T-helper 2 cell treated with Interferon-gamma antibody and Interleukin-4, amounts not matched to agents 5 μg/mL and 100 μg/mL, for 36 hours (primary cell): ENCODE measurements around the gene ERVH48-1.
"Not testable (repeated sequence)": the region's sequence is repeated elsewhere in the genome, so short reads cannot be mapped to it uniquely, and the experiment has no call there.

Experiments used
- DNase-seq: peaks from one replicate; pipeline ENCODE4 v3.0.0; 2021; ENCODE audit warnings: low spot score
- H3K27ac Mint-ChIP-seq: one replicate; pipeline ENCODE4 v1.8.0; 2021; ENCODE audit warnings: mild to moderate bottlenecking, mixed read lengths
- H3K27me3 Mint-ChIP-seq: one replicate; pipeline ENCODE4 v1.8.0; 2021; ENCODE audit warnings: low read depth, mixed read lengths
- H3K36me3 Mint-ChIP-seq: one replicate; pipeline ENCODE4 v1.8.0; 2021; ENCODE audit warnings: low read depth, mixed read lengths
- H3K4me1 Mint-ChIP-seq: one replicate; pipeline ENCODE4 v1.8.0; 2021; ENCODE audit warnings: low read depth, mixed read lengths
- H3K4me3 Mint-ChIP-seq: one replicate; pipeline ENCODE4 v1.8.0; 2022; ENCODE audit warnings: mild to moderate bottlenecking, moderate library complexity, mixed read lengths
- H3K9me3 Mint-ChIP-seq: one replicate; pipeline ENCODE4 v1.8.0; 2021; ENCODE audit warnings: mixed read lengths

Gene ERVH48-1

DNA sequence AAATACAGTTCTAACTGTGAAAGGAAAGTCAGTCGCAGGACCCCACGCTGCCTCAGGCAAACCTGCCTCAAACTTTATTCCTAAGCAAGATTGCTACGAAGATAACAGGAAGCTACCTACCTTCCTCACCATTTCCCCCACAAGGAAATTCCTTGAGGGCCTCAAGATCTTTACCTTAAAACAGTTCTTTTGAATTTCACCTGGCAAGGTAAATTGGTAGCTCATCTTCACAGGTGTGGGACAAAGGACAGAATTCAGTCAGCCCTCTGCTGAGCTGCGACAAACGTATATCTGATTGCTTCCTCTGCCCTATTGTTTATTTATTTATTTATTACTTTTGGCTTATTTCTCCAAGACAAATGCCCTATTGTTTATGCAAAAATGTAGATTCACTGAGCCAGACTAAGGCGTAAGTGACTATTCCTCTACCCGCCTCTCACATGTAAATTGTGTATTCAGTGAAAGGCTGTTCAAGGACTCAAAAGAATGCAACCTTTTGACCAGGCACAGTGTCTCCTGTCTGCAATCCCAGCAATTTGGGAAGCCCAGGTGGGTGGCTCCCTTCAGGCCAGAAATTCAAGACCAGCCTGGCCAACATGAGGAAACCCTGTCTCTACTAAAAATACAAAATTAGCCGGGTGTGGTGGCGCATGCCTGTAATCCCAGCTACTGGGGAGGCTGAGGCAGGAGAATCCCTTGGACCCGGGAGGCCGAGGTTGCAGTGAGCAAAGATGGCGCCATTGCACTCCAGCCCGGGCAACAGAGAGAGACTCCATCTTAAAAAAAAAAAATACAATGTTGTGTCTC is 31.6 kb upstream of the ERVH48-1 start:
- Mint-ChIP-seq H3K9me3 (no peaks in the 10 kb centered on the region), H3K4me1 (peaks cover 2% of the 10 kb centered on the region), H3K27me3 (no peaks in the 10 kb centered on the region), H3K27ac (no peak overlapping the region), H3K4me3 (no peak overlapping the region), H3K36me3 (no peaks in the 10 kb centered on the region)
- DNase-seq, result no peak

DNA sequence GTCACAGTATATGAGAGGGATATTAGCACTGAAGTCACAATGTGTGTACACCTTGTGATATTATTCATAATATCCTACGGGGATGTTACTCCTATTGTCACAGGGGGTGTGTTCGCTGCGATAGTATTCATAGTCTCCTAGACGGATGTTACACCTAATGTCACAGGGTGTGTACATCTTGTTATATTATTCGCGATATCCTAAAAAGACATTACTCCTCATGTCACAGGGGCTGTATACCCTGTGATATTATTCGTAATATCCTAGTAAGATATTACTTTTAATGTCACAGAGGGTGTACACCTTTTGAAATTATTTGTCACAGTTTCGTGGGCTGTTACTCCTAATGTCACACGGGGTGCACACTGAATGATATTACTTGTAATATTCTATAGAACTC is 25.8 kb upstream of the ERVH48-1 start:
- H3K36me3 Mint-ChIP-seq, H3K4me3 Mint-ChIP-seq, H3K9me3 Mint-ChIP-seq, H3K27ac Mint-ChIP-seq, DNase-seq, H3K4me1 Mint-ChIP-seq: not testable (repeated sequence)
- H3K27me3 Mint-ChIP-seq, result peaks cover 11% of the 10 kb centered on the region

DNA sequence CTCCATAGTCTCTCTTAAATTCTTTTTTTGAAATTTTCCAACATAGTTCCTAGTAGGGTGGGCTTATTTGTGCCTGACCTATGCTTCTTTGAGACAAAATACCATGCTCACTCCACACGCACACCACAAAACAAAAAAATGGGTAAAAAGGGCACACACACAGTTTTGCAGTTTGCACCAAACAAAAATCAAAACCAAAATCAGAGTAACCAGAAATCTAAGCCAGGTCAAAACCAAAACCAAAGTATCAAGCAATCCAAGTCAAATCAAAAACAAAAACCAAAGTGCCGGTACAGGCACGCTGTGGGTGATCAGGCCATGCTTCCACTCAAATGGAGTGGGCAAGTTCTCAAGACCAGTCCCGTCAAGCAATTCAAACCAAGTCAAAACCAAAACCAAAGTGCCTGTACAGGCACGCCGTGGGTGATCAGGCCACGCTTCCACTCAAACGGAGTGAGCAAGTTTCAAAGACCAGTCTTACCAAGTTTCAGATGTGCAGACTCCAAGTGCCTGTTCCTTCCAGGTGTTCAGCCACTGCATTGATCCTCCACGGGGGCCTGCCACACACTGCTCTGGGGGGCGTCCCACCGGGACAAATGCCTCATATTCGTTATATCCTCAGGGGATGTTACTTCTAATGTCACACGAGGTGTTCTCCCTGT is 23.8 kb upstream of the ERVH48-1 start:
- H3K27ac Mint-ChIP-seq, H3K4me1 Mint-ChIP-seq, H3K4me3 Mint-ChIP-seq, DNase-seq, H3K36me3 Mint-ChIP-seq, H3K9me3 Mint-ChIP-seq: not testable (repeated sequence)
- H3K27me3 Mint-ChIP-seq, result peaks cover 11% of the 10 kb centered on the region

DNA sequence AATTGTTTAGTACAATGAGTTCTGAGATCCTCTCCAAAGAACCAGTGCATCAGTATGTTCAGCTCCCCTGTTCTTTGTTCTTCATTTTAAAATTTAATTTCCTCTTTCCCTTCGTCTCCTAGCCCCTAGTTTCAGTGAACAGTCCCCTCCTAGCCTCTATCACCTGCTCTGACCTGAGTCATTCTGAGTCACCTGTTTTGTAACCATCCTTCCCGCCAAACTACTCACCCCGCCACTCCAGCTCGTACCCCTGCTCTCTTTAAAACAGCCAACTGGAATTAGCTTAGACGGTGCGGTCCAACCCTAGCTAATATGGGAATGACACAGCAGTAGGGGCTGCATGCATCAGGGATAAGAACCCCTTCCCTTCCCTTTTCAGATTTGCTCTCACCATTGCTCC is 16.8 kb upstream of the ERVH48-1 start:
- no peak overlapping the region for H3K27ac Mint-ChIP-seq
- H3K27me3 Mint-ChIP-seq, result peaks cover 6% of the 10 kb centered on the region
- peaks cover 2% of the 10 kb centered on the region for H3K4me1 Mint-ChIP-seq
- H3K4me3 Mint-ChIP-seq, result no peak overlapping the region
- DNase-seq, result no peak
- H3K36me3 Mint-ChIP-seq, result no peaks in the 10 kb centered on the region
- H3K9me3 Mint-ChIP-seq, result no peaks in the 10 kb centered on the region

DNA sequence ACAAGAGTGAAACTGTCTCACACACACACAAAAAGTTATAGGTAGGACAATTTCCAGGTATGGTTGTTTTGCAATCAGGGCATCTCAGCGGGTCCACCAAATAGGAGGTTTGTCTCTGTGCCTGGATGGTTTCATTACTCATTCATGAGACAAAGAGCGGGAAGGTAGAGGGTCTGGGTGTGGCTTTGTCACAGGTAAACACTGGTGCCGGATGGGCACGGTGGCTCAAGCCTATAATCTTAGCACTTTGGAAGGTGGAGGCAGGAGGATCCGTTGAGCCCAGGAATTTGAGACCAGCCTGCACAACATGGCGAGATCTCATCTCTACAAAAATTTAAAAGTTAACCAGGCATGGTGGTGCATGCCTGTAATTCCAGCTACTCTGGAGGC is 16.3 kb upstream of the ERVH48-1 start:
- Mint-ChIP-seq H3K27me3 (peaks cover under 1% of the 10 kb centered on the region), H3K4me1 (peaks cover 2% of the 10 kb centered on the region), H3K27ac (no peak overlapping the region), H3K4me3 (no peak overlapping the region), H3K36me3 (no peaks in the 10 kb centered on the region), H3K9me3 (no peaks in the 10 kb centered on the region)
- no peak for DNase-seq

DNA sequence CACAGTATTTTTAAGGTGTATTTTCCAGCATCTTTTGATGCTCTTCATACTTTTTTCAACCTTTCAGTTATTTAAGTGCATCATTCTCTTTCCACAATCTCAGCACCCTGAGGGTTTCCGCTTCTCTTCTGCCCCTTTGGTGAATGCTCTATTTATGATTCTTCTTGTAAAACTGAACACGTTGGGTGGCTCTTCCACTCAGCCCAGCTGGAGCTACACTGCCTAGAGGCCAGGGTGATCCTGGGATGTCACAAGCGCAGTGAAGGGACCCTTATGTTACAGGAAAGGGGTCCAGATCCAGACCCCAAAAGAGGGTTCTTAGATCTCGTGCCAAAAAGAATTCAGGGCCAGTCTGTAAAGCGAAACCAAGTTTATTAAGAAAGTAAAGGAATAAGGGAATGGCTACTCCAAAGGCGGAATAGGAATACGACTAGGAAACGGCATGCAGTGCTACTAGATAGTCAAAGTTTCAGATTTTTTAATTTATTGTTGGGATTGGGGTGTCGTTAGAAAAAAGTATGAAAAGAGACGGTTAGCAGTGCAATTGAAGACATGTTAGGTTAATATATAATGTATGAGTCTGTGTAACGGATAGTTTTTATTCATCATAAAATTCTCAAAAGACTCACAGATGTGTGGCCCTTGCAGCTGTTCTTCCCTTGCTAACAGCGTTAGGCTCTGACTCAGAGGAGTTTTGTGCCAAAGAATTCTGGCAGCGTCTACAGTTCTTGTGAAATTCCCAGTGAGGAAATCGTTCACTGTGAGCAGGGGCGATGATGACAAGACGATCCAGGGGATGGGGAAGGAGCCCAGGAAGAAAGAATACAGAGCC is 14.4 kb upstream of the ERVH48-1 start:
- Mint-ChIP-seq H3K36me3 (no peaks in the 10 kb centered on the region), H3K9me3 (no peaks in the 10 kb centered on the region), H3K4me1 (peaks cover 2% of the 10 kb centered on the region), H3K27me3 (no peaks in the 10 kb centered on the region), H3K4me3 (no peak overlapping the region), H3K27ac (no peak overlapping the region)
- DNase-seq, result no peak

DNA sequence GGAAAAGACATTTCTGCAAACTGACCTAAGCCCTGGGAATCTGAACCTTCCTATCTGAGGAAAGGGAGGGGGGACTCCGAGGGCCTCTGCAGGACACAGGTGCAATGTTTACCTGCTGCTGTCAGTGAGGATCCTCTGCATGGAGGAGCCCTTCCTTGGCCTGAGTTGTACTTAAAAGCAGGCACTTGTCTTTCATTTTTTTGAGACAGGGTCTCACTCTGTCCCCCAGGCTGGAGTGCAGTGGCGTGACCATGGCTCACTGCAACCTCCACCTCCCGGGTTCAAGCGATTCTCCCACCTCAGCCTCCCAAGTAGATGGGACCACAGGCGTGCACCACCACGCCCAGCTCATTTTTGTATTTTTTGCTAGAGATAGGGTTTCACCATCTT is 13.2 kb upstream of the ERVH48-1 start:
- not testable (repeated sequence) for H3K4me1 Mint-ChIP-seq, H3K4me3 Mint-ChIP-seq, H3K27me3 Mint-ChIP-seq, H3K27ac Mint-ChIP-seq, H3K9me3 Mint-ChIP-seq, DNase-seq, H3K36me3 Mint-ChIP-seq

DNA sequence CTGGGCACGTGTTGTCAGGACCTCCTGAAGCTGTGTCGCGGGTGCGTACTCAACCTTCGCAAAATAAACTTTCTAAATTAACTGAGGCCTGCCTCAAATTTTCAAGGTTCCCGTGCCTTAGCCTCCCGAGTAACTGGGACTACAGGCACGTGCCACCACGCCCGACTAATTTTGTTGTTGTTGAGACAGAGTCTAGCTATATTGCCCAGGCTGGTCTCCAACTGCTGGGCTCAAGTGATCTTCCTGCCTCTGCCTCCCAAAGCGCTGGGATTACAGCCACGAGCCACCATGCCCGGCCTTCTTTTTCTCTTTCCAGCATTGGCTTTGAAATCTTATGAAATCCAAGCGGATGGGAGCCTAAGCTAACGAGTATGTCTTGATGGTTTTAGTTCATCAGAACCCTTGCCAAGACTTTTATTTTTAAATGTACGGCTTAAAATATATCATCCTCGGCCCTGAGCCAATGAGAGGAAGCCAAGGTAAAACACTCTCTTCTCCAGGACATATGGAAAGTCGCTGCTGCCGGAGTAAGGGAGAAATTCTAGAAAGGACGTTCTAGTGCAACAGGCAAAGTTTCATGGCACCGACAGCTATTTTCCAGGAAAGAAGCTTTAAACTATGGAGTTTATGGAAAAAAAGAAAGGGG is 12.7 kb upstream of the ERVH48-1 start:
- Mint-ChIP-seq H3K4me1 (peaks cover 2% of the 10 kb centered on the region), H3K27ac (no peak overlapping the region), H3K36me3 (no peaks in the 10 kb centered on the region), H3K27me3 (no peaks in the 10 kb centered on the region), H3K9me3 (no peaks in the 10 kb centered on the region), H3K4me3 (no peak overlapping the region)
- DNase-seq, result no peak

DNA sequence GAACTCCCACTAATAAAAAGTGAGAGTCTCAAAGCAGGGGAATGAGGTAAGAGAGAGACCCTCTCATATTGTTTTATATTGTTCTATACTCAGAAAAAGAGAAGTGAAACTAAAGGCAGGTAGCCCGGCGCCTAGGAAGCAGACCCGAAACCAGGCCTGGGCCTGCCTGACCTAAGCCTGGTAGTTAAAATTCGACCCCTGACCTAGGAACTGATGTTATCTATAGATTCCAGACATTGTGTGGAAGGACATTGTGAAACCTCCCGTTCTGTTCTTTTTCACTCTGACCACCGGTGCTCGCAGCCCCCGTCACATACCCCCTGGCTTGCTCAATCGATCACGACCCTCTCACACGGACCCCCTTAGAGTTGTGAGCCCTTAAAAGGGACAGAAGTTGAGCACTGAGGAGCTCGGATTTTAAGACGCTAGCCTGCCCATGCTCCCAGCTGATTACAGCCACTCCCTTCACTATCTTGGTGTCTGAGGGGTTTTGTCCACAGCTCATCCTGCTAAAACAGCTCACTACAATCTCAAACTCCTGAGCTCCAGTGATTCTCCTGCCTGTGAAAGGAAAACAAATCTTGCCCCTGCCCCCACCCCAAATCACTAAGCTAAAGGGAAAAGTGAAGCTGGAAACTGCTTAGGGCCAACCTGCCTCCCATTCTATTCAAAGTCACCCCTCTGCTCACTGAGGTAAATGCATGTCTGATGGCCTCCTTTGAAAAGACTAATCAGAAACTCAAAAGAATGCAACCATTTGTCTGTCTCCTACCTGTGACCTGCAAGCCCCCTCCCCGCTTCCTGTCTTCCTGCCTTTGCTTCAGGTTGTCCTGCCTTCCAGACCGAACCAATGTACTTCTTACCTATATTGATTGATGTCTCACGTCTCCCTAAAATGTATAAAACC is 11.9 kb upstream of the ERVH48-1 start:
- DNase-seq, H3K4me1 Mint-ChIP-seq: not testable (repeated sequence)

DNA sequence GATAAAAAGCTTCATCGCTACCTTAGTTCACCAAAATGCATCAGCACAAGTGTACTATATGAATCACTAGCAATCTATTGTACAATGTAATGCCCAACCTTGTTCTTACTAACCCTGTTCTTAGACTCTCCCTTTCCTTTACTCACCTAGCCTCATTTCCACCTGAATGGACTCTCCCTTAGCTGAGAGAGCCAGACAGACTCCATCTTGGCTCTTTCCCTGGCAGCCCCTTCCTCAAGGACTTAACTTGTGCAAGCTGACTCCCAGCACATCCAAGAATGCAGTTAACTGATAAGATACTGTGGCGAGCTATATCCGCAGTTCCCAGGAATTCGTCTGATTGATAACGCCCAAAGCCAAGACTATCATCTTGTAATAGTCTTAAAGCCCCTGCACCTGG is 10.9 kb upstream of the ERVH48-1 start:
- H3K36me3 Mint-ChIP-seq, DNase-seq, H3K4me3 Mint-ChIP-seq, H3K4me1 Mint-ChIP-seq, H3K9me3 Mint-ChIP-seq, H3K27ac Mint-ChIP-seq, H3K27me3 Mint-ChIP-seq: not testable (repeated sequence)

More for the DNA sequence above, 11.9 kb upstream of the ERVH48-1 start:
- not testable (repeated sequence) for H3K27me3 Mint-ChIP-seq, H3K9me3 Mint-ChIP-seq, H3K4me3 Mint-ChIP-seq, H3K27ac Mint-ChIP-seq, H3K36me3 Mint-ChIP-seq

DNA sequence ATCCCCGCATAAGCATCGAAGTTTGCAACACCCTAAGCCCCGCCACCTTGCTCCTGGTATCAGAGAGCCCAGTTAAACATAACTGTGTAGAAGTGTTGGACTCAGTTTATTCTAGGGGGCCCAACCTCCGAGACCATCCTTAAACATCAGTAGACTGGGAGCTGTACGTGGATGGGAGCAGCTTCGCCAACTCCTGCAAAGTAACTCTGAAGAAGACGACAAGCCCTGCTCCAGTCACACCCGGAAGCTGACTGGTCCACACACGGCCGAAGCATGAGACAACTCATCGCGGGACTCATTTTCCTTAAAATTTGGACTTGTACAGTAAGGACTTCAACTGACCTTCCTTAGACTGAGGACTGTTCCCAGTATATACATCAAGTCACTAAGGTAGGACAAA is 8.5 kb upstream of the ERVH48-1 start:
- H3K27me3 Mint-ChIP-seq, H3K4me1 Mint-ChIP-seq: not testable (repeated sequence)

DNA sequence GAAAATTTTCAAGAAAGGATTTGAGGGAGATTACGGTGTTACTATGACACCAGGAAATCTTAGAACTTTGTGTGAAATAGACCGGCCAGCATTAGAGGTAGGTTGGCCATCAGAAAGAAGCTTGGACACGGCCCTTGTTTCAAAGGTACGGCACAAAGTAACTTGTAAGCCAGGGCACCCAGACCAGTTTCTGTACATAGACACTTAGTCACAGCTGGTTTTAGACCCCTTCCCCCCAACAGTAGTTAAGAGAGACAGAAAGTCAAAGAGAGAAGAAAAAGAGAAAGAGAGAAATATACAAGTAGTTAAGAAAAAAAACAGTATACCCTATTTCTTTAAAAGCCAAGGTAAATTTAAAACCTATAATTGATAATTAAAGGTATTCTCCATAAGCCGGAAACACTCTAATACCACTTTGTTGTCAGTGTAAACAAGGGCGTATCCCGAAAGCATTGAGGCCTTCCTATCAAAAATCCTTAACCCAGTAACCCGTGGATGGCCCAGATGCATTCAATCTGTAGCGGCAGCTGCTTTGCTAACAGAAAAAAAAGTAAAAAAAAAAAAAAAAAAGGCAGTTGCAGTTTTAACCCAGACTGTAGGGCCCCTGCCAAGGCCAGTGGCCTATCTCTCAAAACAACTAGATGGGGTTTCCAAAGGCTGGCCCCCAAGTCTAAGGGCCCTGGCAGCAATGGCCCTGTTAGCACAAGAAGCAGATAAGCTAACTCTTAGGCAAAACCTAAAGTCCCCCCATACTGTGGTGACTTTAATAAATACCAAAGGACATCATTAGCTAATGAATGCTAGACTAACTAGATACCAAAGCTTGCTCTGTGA is 7.9 kb upstream of the ERVH48-1 start:
- not testable (repeated sequence) for DNase-seq, H3K4me1 Mint-ChIP-seq, H3K36me3 Mint-ChIP-seq, H3K27me3 Mint-ChIP-seq, H3K4me3 Mint-ChIP-seq, H3K27ac Mint-ChIP-seq, H3K9me3 Mint-ChIP-seq

More for the DNA sequence above, 8.5 kb upstream of the ERVH48-1 start:
- not testable (repeated sequence) for H3K36me3 Mint-ChIP-seq, H3K9me3 Mint-ChIP-seq, H3K4me3 Mint-ChIP-seq, DNase-seq, H3K27ac Mint-ChIP-seq
